Measurements from ENCODE around the gene EXTL2. TPM values are rescaled to one million over a fixed set of nuclear protein-coding genes. Genes with fewer than 3 reads are reported as not detected.
"Not testable (repeated sequence)": the region's sequence is repeated elsewhere in the genome, so short reads cannot be mapped to it uniquely, and the experiment has no call there.

EXTL2 gene
- total and polyA plus RNA-seq, 9 of the 15 experiments (the other 6 are each of a cell fraction or from before 2014, with no cell fraction given) = 8.5 to 40.7 (median 26.0) TPM

DNA sequence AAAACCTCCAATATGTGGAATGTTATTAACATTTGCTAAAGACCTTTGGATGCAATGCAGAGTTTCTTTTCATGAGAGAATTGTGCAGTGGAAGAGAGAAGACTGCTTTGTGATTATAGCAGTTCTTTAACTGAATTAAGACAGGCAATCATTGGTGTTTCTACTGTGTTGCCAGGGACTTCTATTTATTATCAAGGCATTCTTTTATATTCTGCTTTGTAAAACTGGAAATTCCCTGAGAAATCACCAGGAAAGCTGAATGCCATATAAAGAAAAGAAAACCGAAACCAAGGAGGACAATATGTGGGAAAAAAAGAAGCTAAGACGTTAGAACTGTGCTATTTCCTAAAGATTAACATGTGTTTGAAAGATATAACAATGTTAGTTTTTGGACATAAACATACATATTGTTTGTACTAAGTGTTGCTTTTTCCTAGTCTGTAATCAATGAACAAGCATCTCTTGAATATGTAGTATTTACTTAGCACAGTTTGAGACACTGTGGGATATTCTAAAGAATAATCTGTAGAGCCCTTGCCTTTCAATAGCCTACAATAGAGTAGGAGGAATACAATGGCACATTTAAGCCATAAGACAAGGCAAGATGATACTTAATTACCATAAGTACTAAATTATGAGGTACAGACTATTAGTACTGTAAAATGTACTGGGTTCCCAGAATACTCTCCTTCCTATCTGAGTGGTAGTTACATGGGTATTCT, 47.1 kb downstream of the EXTL2 start (continued):
- TF ChIP-seq STAT5A (IDR thresholded peaks at IDR 0.05; ENCODE audit: borderline replicate concordance, low read length) = no peak
- TF ChIP-seq JUNB (CRISPR knock-in tag; conservative IDR thresholded peaks at IDR 0.05) = no peak
- no peak for TF ChIP-seq ZNF785 (CRISPR knock-in tag; IDR thresholded peaks at IDR 0.05)
- no peak for TF ChIP-seq SMAD2 (IDR thresholded peaks at IDR 0.05; ENCODE audit: low read depth, low read length)
- TF ChIP-seq XRCC5 (IDR thresholded peaks at IDR 0.05; ENCODE audit: low read depth, low read length) = no peak
- TF ChIP-seq, protein P1, sequence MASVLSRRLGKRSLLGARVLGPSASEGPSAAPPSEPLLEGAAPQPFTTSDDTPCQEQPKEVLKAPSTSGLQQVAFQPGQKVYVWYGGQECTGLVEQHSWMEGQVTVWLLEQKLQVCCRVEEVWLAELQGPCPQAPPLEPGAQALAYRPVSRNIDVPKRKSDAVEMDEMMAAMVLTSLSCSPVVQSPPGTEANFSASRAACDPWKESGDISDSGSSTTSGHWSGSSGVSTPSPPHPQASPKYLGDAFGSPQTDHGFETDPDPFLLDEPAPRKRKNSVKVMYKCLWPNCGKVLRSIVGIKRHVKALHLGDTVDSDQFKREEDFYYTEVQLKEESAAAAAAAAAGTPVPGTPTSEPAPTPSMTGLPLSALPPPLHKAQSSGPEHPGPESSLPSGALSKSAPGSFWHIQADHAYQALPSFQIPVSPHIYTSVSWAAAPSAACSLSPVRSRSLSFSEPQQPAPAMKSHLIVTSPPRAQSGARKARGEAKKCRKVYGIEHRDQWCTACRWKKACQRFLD (CRISPR knock-in tag; IDR thresholded peaks at IDR 0.05) = no peak
- TF ChIP-seq TBP (optimal IDR thresholded peaks at IDR 0.05; ENCODE audit: low read depth, low read length) = no peak
- no peak for TF ChIP-seq BRD9 (IDR thresholded peaks at IDR 0.05; ENCODE audit: low read depth, partially characterized antibody)
- TF ChIP-seq, protein P2, sequence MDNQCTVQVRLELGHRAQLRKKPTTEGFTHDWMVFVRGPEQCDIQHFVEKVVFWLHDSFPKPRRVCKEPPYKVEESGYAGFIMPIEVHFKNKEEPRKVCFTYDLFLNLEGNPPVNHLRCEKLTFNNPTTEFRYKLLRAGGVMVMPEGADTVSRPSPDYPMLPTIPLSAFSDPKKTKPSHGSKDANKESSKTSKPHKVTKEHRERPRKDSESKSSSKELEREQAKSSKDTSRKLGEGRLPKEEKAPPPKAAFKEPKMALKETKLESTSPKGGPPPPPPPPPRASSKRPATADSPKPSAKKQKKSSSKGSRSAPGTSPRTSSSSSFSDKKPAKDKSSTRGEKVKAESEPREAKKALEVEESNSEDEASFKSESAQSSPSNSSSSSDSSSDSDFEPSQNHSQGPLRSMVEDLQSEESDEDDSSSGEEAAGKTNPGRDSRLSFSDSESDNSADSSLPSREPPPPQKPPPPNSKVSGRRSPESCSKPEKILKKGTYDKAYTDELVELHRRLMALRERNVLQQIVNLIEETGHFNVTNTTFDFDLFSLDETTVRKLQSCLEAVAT (IDR thresholded peaks at IDR 0.05) = no peak

DNA sequence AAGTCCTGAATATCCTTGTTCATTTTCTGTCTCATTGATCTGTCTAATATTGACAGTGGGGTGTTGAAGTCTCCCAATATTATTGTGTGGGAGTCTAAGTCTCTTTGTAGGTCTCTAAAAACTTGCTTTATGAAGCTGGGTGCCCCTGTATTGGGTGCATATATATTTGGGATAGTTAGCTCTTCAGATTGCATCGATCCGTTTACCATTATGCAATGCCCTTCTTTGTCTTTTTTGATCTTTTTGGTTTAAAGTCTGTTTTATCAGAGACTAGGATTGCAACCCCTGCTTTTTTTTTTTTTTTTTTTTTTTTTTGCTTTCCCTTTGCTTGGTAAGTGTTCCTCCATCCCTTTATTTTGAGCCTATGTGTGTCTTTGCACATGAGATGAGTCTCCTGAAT, 51.5 kb downstream of the EXTL2 start:
- WGBS (ENCODE audit: insufficient coverage, low coverage, missing lambda C conversion rate) = 8% methylated on average over 2 of the region's 2 CpGs
- CTCF ChIA-PET (ENCODE audit: low intra/inter-chr PET ratio); H3K9me1 ChIP-seq (ENCODE audit: control insufficient read depth, insufficient read depth, low read length); H3K36me3 ChIP-seq (ENCODE audit: control insufficient read depth, insufficient read depth, low read length); intact Hi-C loops (cut with micrococcal nuclease); H3K4me2 ChIP-seq (ENCODE audit: insufficient read depth, low read length); in situ Hi-C loops (cut with MboI); H3K9me3 ChIP-seq (replicated peaks; ENCODE audit: control insufficient read depth, insufficient read depth, low read depth, low read length); H2AFZ ChIP-seq (ENCODE audit: low read depth, low read length); FAIRE-seq; H3K27ac ChIP-seq (ENCODE audit: extremely low read depth, low read depth, low read length); H3K4me3 ChIP-seq; POLR2A ChIA-PET; H4K20me1 ChIP-seq (replicated peaks; ENCODE audit: control insufficient read depth, insufficient read depth, low read length); BruUV-seq (replicated peaks); H3K4me1 ChIP-seq (replicated peaks in 1 of 2; ENCODE audit: control insufficient read depth in 2 of 2, insufficient read depth in 2 of 2, low read length in 2 of 2); DNase-seq (ENCODE audit: extremely low read depth in 1 of 4, low spot score in 3 of 4); H3K79me2 ChIP-seq (ENCODE audit: control insufficient read depth, insufficient read depth, low read length); H3K27me3 ChIP-seq (ENCODE audit: control insufficient read depth in 2 of 2, insufficient read depth in 2 of 2, low read length in 2 of 2); H3K9ac ChIP-seq (ENCODE audit: insufficient read depth in 1 of 2, low read depth in 2 of 2, low read length in 2 of 2); ATAC-seq: not testable (repeated sequence)
